HuH-7 (cell line): Measurements from ENCODE around the gene PPP2R2C.

Source experiments
- DNase-seq: peaks from one replicate; pipeline ENCODE4 v3.0.0; 2011; ENCODE audit warnings: low spot score

PPP2R2C gene

GRCh38 chr4:6329478-6330383 is 142.7 kb downstream of the PPP2R2C start:
- DNase-seq, result no peak

GRCh38 chr4:6328526-6328925 is 143.9 kb downstream of the PPP2R2C start:
- no peak for DNase-seq

GRCh38 chr4:6327220-6327917 is 145.0 kb downstream of the PPP2R2C start:
- DNase-seq, result peak; percentile 90

DNA sequence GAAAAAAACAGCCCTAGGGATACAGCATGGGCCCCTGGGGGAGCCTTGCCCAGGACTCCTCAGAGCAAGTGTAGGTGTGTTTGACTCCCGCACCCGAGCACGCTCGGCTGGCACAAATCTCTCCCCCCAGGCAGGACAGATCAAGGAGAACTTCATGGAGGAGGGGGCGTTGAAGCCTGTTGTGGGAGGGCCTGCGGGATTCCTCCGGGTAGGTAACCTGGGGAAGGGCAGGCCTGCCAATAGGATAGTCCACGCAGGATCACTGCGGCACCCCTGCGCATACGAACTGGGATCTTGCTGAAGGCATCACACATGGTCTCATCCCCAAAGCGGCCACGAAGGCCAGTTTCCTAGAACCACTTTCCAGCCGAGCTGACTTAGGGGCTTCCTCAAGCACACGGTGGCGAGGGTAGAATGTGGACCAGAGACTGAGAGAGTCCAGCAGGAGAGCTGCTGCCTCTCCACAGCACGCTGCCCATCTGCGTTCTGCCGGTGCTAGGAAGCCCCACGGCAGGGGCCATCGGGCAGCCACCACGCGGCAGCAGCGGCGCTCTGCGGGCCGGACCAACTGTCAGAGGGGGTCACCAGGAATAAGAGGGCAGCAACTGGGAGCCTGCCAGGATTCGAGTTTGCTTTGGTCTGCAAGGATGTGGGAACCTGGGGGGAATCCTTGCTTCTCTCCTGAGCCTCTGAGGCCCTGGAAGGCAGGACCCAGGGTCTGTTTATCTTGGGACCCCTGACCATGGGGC is 145.9 kb downstream of the PPP2R2C start:
- no peak for DNase-seq

DNA sequence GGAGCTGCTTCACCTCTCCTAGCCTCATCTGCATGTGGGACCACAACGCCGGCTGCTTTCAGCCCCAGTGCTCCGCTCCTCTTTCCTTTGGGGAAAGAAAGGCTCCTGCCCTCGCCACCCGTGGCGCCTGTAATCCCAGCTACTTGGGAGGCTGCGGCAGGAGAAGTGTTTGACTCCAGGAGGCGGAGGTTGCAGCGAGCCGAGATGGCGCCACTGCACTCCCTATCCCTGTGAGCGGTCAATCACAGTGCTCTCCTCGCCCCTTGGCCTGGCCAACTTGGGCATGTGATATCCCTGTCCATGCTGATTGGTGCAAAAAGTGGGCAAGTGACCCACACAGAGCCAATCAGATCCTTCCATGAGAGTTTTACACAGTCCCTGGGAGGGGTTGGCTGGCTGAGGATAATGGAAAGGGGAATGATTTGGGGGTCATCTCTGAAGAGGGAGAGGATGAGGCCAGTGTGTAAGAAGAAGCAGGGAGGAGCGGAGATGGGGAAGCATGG is 146.6 kb downstream of the PPP2R2C start:
- DNase-seq, result no peak

- DNase-seq, result no peak
These were observed 147.2 kb downstream of the PPP2R2C start for GRCh38 chr4:6324999-6325787.

GRCh38 chr4:6324461-6324998 is 147.9 kb downstream of the PPP2R2C start:
- no peak for DNase-seq

DNA sequence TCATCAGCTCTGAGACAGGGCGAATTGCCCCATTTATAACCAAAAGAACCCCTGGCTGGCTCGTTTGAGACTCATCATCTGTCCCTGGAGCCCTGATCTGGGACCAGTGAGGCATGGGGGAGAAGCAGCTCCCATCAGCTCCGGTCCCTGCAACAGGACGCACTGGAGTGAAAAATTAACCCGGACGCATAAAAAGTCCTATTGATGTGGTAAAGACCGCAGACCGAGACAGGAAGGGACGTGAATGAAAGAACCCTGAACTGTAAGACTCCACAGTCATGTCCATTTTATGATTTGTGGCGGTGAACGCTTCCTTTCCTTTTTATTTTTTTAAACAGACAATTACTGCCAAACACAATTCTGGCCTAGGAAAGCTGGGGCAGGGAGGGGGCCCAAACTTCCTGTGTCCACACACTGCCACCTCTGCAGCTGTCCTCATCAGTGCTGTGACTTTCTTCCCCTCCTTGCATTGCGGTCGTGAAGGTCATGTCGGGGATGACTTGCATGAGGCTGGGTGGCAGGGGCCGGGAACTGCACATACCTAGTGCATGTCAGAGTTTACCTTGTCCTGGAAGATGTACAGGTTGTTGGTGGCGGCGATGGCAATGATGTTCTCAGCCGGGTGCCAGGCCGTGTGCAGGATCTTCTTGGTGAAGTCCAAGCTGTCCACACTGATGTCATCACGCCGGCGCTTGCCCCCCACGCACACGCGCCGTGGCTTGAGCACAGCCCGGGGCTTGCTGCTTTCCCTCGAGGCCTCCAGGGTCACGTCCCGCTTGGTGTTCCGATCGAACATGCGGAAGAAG is 149.4 kb downstream of the PPP2R2C start:
- no peak for DNase-seq

GRCh38 chr4:6322067-6322760 is 150.2 kb downstream of the PPP2R2C start:
- DNase-seq, result no peak

- DNase-seq, result no peak
These were observed 151.1 kb downstream of the PPP2R2C start for GRCh38 chr4:6321361-6321760.

DNA sequence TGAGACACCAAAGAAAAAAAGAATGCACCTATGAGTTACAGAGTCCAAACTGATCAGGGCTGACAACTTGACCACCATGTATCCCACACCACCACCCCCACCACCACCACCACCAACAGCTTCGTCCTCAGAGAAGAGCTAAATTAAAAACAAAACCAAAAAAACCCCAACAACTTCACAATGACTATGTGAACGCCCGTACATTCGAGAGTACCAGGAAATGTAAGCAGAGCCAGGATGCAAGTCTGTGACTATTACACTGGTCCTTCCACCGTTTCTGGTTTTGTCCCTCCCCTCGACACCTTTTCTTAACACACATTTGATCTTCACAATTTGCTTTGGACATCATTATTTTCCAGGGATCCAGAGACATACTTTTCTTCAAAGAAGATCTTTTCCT is 151.8 kb downstream of the PPP2R2C start:
- no peak for DNase-seq

DNA sequence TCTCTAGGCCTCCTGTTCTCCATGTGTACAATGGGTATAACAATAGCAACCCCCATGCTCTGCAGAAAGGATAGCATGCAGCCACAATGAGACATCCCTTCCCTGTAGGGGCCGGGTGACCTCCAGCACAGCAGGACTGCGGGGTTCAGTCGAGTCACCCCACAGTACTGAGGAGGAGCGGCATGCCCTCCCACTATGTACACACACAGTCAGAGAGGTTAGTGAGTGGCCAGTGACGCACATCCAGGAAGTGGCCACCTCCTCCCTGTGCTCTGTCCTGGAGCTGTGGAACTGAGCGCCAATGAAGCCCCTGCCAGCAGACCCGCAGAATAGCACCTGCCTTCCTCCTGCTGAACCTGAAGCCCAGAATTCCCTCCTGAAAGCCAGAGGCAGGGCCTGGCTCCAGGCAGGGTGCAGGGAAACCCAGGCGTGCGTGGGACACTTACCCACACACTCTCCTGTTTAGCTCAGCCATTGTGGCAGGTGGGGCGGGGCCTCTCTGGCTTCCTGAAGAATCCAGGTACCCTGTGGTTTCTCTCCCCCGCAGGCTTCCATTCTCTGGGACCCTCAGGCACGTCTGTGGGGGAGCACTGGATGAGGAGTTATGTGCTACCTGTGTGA is 152.8 kb downstream of the PPP2R2C start:
- no peak for DNase-seq

DNA sequence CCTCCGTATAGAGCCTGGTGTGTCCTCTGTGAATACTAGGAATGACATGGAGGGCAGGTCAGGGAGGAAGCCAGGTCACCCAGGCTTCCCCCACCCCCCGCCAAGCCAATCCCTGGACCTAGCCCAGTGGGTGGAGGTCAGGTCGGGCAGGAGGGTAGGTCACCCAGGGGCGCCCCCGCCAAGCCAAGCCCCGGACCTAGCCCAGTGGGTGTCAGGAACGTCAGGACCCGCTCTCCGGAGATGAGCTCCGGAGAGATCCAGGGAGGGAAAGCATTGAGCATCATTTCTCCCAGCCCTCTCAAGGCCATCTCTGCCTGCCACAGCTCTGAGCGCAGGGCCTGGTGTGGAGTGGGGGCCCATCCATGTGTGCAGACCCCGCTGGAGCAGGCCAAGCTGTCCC is 154.2 kb downstream of the PPP2R2C start:
- DNase-seq, result no peak

DNA sequence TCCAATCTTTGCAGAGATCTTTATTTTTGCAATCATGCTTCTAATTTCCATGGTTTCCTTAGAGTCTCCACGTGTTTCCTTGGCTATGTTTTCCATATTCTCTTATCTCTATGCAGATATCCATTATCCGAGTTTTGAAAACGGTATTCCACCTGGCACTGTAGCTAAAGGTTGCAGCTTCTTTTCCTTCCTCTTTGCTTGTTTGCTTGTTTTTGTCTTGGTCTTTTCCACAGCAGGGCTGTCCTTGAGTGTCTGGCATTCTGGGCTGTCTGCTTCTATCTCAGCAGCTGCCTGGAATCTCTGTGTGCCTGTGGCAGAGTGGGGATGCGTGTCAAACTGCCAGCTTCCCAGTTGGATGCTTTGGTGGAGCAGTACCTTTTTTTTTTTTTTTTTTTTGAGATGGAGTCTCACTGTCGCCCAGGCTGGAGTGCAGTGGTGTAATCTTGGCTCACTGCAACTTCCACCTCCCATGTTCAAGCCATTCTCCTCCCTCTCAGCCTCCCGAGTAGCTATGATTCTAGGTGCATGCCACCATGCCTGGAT is 155.9 kb downstream of the PPP2R2C start:
- no peak for DNase-seq

- DNase-seq, result no peak
These were observed 159.2 kb downstream of the PPP2R2C start for GRCh38 chr4:6313216-6313615.

DNA sequence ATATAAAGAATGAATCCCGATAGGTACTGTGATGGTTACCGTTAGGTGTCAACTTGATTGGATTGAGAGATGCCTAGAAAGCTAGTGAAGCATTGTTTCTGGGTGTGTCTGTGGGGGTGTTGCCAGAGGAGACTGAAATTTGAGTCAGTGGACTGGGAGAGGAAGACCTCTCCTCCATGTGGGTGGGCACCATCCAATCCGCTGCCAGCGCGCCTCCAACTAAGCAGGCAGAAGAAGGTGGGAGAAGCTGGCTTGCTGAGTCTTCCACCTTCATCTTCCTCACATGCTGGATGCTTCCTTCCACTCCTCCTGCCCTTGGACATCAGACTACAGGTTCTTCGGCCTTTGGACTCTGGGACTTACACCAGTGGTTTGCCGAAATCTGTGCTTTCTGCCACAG is 162.6 kb downstream of the PPP2R2C start:
- DNase-seq, result no peak

- DNase-seq, result peak; percentile 36
These were observed 163.3 kb downstream of the PPP2R2C start for GRCh38 chr4:6308899-6309643.

- no peak for DNase-seq
These were observed 164.5 kb downstream of the PPP2R2C start for GRCh38 chr4:6307891-6308290.
